Measurements from ENCODE around the gene TRAF7.

The TRAF7 gene

DNA sequence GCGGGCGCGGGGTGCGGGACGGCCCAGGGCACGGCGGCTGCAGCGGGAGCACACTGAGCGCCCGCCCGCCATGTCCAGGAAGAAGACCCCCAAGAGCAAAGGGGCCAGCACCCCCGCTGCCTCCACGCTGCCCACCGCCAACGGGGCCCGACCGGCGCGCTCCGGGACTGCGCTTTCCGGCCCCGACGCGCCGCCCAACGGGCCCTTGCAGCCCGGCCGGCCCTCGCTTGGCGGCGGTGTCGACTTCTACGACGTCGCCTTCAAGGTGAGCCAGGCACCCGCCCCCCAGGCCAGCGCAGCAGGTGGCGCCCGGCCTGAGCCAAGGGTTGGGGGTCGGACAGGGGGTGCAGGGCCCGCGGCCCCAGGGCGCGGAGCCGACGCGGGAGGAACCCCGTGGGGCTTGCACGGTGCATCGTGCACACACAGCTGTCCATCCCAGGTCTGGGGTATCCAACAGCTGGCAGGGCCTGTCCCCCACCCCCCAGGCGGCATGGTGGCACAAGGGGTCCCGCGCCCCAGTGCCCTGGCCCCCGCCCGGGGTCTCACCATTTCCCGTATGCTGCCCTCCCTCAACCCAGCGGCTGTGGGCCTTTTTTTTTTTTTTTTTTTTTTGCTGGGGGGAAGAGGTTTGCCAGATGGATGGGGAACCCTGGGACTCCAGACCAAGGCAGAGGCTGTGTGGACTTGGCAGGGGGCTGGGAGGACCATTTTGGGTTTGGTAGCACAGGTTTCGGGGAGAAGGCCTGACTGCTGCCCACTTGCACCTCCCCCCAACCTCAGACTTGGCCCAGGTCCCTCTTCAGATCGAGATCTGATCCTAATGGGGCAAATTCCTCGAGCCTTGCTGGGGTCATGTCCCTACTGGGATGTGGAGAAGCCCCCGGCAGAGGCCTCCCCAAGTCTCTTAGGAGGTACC, 6.6 kb upstream of the TRAF7 start:
- no peak for DNase-seq

DNA sequence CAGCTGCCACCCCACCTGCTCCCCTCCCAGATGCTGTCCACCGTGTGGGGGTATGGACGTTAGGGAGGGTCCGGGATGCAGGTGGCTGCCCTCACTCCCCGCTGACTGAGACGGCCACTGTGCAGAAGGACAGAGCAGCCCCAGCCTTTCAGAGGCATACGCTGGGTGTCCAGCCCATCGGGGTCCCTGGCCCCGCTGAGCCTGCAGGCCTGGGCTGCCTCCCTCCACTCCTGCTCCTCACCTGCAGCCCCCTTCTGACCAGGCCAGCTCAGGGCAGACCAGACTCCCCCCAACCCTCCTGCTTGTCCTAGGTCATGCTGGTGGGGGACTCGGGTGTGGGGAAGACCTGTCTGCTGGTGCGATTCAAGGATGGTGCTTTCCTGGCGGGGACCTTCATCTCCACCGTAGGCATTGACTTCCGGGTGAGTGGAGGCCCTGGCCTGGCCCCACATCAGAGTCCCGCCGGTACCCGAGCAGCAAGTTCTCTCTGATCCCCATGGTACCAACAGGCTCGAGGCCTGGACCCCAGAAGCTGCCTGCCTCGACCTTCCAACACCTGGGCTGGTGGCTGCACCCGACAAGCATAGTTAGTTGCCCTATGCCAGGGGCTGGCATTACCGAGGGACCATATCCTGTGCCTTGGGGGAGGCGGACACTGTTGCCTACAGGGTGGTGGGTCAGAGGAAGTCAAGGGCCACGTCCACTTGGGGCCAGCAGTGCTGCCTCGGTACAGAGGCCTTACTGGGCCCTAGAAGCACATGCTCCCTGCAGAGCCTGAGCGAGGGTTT, 5.8 kb upstream of the TRAF7 start:
- DNase-seq = peak; percentile 13

DNA sequence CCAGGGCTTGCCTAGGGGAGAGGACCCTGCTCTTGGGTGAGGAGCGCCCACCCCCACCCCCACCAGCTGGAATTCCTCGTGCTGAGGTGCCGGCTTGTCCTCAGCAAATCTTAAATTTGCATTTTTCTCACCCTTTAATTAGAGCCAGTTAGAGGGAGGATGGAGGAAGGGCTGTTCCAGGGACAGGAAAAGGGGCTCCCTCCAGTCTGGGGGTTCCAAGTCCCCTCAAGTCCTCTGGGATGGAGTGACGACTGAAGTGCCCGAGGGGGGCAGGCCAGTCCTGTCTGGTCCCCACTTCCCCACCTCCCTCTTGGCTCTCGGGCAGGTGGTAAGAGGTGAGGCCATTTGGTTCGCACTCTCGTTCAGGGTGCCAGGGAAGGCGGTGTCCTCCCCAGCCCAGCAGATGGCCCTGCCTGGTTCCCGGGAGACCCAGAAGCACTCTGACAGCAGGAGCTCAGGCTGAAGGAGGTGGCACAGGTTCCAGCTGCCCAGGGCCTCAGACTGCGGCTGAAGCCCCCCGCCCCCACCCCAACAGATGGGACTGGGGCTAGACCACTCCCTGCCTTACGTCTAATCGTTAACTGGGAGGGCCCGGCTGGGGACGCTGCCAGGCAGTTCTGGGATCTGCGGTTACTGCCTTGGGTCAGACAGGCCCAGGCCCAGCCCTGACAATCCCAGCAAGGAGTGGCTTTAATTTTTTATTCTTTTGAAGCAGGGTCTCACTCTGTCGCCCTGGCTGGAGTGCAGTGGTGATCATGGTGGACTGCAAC, 5.0 kb upstream of the TRAF7 start:
- peak; percentile 20 for DNase-seq

DNA sequence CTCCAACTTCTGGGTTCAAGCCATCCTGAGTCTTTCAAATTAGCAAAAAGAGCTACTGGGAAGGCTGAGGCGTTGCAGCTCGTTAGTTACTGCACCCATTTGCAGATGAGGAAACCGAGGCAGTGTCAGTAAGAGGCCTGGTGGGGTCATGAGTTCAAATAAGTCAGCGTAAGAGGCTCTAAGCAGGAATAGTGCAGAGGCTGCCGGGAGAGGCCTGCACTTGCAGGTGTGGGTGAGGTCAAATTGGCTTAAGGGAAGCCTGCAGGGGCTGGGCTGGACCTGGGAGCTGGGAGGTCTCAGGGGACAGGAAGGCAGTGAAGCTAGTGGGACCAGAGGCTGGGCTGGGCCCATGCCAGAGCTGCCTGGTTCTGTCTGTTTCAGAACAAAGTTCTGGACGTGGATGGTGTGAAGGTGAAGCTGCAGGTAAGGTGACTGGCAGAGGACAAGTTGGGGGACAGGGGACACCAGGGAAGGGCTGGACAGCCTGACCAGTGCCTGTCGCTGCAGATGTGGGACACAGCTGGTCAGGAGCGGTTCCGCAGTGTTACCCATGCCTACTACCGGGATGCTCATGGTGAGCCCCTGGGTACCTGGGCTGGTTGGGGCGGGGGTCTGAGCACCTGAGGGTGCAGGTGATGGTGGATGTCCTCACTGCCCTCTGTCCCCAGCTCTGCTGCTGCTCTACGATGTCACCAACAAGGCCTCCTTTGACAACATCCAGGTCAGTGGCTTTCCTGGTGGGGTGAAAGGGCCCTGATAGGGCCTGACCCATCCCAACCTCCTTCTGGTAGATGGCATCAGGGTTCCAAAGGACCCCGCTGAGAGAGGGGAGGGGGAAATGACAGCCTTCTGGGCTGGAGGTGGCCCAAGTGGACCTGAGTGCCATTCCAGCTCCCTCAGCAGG, 4.1 kb upstream of the TRAF7 start:
- DNase-seq = peak; percentile 13

DNA sequence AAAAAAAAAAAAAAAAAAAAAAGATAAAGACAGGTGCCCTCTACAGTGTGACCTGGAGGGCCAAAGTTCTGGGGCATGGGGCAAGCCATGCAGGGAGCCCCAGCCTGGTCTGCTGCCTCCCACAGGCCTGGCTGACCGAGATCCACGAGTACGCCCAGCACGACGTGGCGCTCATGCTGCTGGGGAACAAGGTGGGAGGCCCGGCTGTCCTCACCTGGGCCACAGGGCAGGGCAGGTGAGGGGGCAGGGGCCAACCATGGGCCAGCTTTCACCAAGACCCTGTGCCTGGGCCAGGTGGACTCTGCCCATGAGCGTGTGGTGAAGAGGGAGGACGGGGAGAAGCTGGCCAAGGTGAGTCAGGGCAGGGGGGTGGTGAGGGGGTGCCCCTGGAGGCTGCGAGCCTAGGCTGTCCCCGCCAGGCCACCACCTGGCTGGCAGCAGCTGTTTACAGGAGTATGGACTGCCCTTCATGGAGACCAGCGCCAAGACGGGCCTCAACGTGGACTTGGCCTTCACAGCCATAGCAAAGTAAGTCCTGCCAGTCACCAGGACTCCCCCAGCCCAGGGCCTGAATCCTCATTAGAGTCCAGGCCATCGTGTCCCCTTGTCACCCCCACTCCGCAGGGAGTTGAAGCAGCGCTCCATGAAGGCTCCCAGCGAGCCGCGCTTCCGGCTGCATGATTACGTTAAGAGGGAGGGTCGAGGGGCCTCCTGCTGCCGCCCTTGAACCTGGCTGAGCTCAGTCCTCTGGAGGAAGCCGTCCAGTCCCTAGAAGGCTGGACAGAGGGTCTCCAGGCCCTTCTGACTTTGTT, 2.7 kb upstream of the TRAF7 start:
- peak; percentile 53 for DNase-seq

DNA sequence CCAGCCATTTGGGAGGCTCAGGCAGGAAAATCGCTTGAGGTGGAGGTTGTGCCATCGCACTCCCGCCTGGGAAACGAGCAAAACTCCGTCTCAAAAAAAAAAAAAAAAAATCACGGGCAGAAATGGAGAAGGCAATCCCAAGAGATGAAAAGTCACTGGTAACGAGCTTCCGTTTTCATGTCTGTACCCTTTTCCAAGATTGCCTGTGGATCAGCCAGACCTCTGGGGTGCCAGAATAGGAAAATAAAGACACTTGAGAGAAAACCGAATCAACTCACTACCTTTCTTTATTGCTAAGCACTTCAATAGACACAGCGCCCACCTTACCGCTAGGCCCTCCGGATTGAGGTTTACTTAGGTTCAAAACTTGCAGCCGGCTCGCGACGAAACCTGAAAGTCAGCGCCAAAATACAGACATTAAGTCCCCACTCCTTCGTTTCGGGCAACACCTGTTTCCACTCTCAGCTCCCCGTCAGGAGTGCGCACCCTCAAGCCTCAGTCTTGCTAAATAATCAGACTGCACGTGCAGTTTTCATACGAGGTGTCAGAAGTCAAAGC, 970 bp upstream of the TRAF7 start:
- peak; percentile 48 for DNase-seq

DNA sequence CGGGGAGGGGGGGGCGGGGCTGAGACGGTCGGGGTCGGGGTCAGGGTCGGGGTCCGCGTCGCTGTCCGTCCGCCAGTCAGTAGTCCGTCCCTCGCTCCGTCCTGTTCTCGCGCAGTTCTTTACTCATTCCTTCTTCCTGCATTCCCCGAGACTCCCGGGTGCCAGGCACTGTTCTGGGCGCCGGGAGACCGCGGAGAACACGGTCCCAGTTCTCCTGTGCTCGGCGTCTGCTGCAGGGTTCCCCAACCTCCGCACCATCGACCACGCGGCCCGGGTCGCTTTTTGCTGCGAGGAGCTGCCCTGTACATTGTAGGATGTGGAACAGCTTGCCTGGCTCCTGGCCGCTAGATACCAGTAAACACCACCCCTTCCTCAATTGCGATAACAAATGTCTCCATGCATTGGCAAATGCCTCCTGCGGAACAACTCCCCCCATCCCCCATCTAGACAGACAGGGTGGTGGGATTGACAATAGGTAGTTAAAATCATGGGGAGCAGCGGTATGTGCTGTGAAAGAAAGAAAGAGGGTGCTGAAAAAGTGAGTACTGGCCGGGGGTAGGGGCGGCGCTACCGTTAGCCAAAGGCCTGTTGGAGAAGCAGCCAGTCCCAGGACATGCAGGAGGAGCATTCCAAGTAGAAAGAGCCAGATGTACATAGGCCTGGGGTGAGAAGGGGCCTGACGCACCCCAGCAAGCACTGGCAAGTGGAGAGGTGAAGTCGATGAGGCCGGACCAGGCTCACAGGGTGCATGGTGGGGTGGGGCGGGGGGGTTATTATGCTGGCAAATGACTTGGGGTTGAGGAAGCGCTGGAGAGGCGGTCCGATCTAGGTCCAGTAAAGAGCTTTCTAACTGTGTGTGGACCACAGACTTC, 631 bp downstream of the TRAF7 start:
- DNase-seq = no peak

DNA sequence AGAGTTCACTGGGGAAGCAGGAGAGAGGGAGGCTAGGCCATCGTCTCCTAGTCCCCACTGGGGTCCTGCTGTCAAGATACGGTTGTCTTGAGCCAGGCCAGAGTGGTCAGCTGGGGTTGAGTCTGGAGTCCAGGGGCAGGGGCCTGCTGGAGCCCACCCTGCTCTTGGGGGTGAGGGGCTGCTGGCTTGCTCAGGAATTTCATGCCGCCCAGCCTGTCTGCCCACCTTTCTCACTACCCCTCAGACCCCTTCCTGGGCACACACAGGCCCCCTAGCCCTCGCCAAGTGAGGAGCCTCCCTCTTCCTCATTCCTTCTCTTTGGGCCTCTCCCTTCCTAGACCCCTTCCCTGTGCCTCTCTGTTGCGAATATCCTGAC, 1.3 kb downstream of the TRAF7 start:
- DNase-seq = no peak

DNA sequence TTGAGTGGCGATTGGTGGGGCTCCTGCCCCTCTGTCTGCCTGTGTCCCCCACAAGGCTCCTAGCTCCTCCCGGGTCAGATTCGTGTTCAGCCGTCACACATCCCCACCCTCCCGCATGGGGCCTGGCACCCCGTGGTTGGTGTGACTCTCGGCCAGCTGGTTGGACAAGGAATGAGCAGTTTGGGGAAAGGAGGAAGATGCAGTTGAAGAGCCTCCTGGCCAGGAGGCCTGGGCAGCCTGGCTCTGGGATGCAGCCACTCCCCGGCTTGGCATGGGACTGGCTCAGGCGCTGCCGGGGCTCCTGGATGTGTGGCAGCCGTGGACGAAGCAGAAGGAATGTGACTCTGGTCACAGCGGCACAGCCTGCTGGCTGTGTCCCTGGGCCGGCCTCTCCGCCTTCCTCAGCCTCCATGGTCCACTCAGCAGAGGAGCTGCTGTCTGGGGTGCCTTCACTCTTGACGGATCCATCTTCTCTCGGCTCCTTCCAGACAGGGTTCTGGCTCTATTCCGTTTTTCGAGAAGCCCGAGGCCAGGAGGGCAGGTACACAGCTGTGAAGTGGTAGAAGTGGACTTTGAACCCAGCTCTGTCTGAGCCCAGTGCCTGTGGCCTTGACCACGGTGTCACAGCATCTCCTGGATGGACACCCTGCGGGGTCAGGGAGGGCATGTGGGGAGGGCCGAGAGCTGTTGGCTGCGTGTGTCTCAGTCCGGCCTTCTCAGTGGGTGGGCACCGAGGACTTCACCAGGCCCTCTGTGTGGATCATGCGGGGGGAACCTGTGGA, 2.1 kb downstream of the TRAF7 start:
- no peak for DNase-seq

DNA sequence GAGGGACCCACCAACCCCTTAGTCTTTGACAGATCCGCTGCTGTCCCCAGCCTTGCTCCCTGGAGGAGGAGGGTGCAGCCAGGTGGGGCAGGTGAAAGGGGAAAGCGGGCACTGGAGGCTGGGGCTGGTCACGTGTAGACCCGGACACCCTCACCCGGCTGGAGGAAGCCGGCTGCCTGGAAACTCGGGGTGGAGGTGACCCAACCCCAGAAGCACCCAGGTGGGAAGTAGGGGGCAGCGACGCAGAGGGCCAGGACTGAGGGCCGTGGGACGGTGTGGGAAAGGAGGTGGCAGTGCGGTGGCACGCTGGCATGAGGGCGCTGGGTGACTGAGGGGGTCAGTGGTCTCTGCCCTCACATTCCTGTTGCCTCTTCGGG, 2.7 kb downstream of the TRAF7 start:
- DNase-seq = no peak

DNA sequence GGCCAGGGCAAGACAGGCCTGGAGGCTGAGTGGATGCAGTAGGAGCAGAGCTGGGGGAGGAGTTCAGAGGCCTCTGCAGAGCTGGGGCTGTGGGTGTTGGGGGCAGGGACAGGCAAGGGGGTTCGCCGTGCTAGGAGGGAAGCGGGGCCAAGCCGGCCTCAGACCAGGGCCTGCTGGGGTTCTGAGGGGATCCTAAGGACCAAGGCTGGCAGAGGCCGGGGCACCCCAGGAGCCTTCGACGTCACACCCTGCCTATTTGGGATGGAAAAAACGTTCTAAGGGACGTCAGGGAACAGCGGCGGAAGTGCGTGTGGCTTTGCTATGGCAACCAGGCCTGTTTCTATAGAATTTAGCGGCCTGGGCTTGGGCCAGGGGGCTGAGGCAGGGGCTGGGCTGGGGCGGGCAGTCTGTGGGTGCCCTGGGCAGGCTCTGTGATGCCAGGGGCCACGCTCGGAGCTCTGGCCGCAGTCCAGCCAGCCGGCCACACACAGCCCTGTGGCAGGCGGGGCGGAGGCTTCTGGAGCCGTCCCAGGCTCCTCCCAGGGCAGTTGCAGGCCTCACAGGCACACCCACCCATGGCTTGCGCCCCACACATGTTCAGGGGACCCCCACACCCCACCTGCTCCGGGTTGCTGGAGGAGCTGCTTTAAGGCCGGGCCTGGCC, 3.7 kb downstream of the TRAF7 start:
- no peak for DNase-seq

DNA sequence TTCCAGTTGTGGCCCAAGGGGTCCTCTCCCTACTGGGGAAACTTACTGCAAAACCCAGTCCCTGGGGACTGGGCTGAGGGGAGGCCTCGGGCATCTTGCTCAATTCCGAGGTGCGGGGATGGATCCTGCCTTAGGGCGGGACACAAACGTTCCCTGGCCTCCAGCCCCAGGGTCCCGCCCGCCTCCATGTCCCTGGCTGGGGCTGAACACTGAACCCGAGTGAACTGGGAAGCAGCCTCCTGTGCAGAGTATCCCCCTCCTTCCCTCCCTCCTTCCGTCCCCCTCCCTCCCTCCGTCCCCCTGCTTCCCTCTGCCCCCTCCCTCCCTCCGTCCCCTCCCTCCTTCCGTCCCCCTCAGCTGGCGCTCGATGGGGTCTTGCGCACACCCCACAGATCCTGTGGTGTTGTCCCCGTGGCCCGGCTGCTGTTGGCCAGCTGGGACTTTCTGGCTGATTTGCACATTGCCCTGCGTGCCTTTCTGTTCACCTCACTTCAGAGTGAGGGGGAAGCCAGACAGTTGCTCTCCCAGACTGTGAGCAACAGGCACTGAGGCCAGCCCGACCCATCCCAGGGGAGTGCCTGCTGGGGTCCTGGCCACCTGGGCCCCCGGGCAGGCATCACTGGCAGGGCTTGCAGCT, 5.5 kb downstream of the TRAF7 start:
- no peak for DNase-seq

DNA sequence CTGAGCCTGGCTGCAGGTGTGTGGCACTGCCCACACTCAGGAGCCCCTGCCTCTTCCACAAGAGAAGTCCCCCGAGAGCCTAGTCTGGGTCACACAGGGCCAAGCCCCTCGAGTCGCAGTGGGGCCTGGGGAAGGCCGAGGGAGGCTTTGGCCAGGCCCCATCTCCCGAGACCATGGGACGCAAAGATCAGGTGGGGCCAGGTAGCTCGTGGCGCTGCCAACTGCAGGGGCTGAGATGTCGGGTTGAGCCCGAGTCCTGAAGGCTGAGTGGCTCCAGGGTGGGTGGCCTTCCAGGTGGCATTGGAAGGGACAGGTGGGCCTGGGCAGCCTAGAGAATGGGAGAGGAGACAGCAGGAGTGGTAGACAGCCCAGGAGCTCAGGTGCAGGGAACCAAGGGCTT, 6.3 kb downstream of the TRAF7 start:
- no peak for DNase-seq

DNA sequence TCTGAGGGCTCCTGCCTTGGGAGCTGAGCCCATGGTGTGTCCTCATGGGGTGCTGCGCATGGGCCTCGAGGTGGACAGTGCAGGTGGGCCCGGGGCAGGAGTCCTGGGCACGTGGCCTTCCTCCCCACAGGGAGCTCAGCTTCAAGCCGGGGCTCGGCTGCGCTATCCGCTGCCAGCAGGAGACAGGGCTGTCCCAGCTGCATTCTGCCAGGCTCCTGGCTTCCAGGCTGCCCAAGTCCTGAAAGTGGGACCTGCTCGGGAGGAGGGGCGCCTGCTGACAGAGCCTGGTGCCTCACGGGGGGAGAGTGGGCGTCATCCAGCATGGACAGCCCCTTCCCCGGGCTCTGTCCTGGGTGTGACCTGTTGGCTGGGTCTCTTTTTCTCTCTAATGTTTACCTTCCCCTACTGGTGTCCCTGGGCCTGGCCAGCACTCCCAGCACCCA, 7.1 kb downstream of the TRAF7 start:
- DNase-seq = no peak

DNA sequence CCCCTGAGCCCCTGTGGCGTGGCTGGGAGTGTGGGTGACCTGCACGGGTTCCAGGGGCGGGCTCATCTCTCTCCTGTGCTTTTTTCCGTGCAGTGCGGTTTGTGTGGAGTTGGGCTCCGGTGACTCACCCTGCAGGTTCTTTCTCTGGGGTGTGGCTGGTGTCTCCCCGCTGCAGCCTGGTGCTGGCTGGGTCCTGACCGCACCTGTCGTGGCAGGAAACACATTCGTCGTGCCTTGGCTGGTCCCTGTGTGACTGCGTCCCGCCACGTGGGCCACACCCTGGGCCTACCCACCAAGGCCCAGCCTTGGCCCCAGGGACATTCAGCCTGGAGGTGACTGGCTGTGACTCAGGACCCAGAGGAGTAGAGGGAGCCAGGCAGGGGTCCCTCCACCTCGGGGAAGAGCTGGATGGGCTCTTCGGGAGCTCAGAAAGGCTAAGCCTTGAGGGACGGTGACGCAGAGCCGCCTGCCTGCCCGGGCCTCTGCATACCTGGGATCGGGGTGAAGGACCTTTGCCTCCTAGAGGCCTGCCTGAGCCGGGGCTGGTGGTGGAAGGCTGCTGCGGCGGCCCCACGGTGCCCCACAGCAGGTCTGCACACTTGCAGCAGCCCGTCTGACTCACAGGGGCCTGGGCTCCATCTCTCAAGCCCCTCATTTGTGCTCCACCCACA, 7.8 kb downstream of the TRAF7 start:
- no peak for DNase-seq

DNA sequence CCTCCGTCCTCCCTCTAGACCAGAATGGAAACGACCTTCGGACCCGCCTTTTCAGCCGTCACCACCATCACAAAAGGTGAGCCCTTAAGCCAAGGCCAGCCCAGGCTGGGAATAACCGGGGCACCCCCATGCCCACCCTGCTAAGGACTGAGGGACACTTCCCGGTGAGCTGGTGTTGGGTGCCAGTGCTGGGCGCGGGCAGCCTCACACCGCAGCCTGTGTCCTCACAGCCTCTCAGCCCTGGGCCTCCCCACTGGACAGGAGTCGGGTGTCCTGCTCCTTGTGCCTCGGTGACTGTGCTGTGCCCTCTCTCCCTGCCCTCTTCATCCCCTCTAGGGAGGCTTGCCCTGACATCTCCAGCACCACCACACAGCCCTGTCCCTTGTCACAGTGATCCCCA, 10.3 kb downstream of the TRAF7 start:
- DNase-seq = no peak

DNA sequence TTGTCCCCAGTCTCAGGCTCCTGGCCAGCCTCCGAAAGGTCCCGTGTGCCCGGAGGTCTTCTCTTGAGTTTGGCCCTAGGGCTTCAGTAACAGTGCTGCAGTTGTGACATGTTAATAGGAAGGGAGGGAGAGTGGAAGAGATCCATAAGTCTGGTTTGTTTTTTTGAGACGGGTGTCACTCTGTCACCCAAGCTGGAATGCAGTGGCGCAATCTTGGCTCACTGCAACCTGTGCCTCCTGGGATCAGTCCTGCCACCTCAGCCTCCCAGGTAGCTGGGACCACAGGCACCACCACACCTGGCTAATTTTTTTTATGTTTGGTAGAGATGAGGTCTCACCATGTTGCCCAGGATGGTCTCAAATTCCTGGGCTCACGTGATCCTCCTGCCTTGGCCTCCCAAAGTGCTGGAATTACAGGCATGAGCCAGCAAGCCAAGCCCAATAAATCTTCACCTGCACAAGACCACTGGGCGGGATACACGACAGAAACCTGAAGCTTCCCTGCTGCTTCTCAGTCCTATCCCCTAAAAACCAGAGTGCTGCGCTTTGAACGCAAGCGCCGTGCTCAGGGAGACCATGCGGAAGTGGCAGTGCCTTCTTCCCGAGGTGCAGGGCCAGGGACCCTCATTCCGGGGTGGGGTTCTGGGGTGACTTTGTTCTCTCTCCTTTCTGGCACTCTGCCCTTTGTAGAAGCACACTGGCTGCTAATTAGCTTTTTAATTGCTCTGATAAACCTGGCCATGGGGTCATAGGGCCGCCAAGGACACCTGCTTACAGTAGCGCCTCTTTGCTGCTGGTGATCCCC, 10.9 kb downstream of the TRAF7 start:
- no peak for DNase-seq
